AG04449 (cell line): Measurements from ENCODE around the gene LRRFIP1.
"Not testable (repeated sequence)": the region's sequence is repeated elsewhere in the genome, so short reads cannot be mapped to it uniquely, and the experiment has no call there.

ENCODE experiments used
- CTCF ChIA-PET: fragments of 350-600 bp; formaldehyde crosslinking; extraction: SDS; loops from one replicate; lab custom pipeline; 2021; ENCODE audit warnings: antibody characterized with exemption; lab: Yijun Ruan, JAX
- POLR2A ChIA-PET: fragments of 400-600, 350-600 bp; formaldehyde crosslinking; extraction: SDS; loops from one replicate; lab custom pipeline; 2020; ENCODE audit warnings: antibody characterized with exemption, inconsistent platforms; lab: Yijun Ruan, JAX
- DNase-seq: peaks from one replicate; pipeline ENCODE4 v3.0.0-alpha.2; 2010; ENCODE audit warnings: low read depth, low spot score
- H3K4me3 ChIP-seq: 2 replicates; pipeline ENCODE4 v1.5.1; 2011; ENCODE audit warnings: low read depth, mild to moderate bottlenecking, control low read depth, low read length
- CTCF ChIP-seq: IDR thresholded peaks from one replicate; pipeline ENCODE4 v1.5.1; 2011; ENCODE audit warnings: mild to moderate bottlenecking, moderate library complexity, low read length, control low read depth, inconsistent platforms; ENCODE audit not compliant: insufficient read depth; ENCODE audit errors: missing control alignments

Gene LRRFIP1

GRCh38 chr2:237745250-237745613, 117.8 kb downstream of the LRRFIP1 start:
- POLR2A ChIA-PET, result interaction anchor here (1.2 kb wide), 1 partner anchor 75 kb away, joined by 3 read pairs; no protein-coding TSS in a partner anchor
- H3K4me3 ChIP-seq, result no peak overlapping the region
- CTCF ChIA-PET, result interaction anchor here (0.7 to 11.1 kb wide), 58 partner anchors 12 to 659 kb away, joined by 3 to 223 read pairs (median 8); partner anchors contain the start of genes COPS8 and RAB17
- DNase-seq, result no peak
- no peak for TF ChIP-seq CTCF

- no peak overlapping the region for H3K4me3 ChIP-seq
- CTCF ChIA-PET, result interaction anchor here (0.6 to 11.1 kb wide), 18 partner anchors 11 to 518 kb away, joined by 3 to 223 read pairs (median 18); partner anchors contain the start of gene RAB17
- POLR2A ChIA-PET, result interaction anchor here (0.6 to 1.2 kb wide), 3 partner anchors 39 to 142 kb away, joined by 3 to 4 read pairs (median 3); no protein-coding TSS in a partner anchor
Observed at GRCh38 chr2:237746302-237747080, 119.1 kb downstream of the LRRFIP1 start.

GRCh38 chr2:237747189-237747588, 119.8 kb downstream of the LRRFIP1 start:
- CTCF ChIA-PET, result interaction anchor here (0.6 to 11.1 kb wide), 12 partner anchors 14 to 238 kb away, joined by 3 to 223 read pairs (median 15); no protein-coding TSS in a partner anchor
- no peak overlapping the region for H3K4me3 ChIP-seq
- POLR2A ChIA-PET, result interaction anchor here (0.6 to 0.7 kb wide), 2 partner anchors 40 to 143 kb away, joined by 3 to 4 read pairs; no protein-coding TSS in a partner anchor
- TF ChIP-seq CTCF, result no peak
- no peak for DNase-seq

More at GRCh38 chr2:237746302-237747080, 119.1 kb downstream of the LRRFIP1 start:
- no peak for DNase-seq
- no peak for TF ChIP-seq CTCF

- POLR2A ChIA-PET, result no interaction called here
- CTCF ChIA-PET, result interaction anchor here (1.5 to 11.1 kb wide), 6 partner anchors 9 to 177 kb away, joined by 4 to 223 read pairs (median 74); no protein-coding TSS in a partner anchor
- DNase-seq, result no peak
- TF ChIP-seq CTCF, result no peak
- no peak overlapping the region for H3K4me3 ChIP-seq
Observed at GRCh38 chr2:237749002-237749401, 121.6 kb downstream of the LRRFIP1 start.

- CTCF ChIA-PET, result interaction anchor here (1.0 to 11.1 kb wide), 4 partner anchors 25 to 178 kb away, joined by 3 to 223 read pairs (median 101); no protein-coding TSS in a partner anchor
- POLR2A ChIA-PET, result no interaction called here
- TF ChIP-seq CTCF, result no peak
- H3K4me3 ChIP-seq, result no peak overlapping the region
- DNase-seq, result no peak
Observed at GRCh38 chr2:237749961-237750360, 122.6 kb downstream of the LRRFIP1 start.

- H3K4me3 ChIP-seq, POLR2A ChIA-PET, DNase-seq: not testable (repeated sequence)
- CTCF ChIA-PET, result interaction anchor here (1.0 to 9.6 kb wide), 3 partner anchors 24 to 178 kb away, joined by 3 to 197 read pairs (median 5); no protein-coding TSS in a partner anchor
Observed at GRCh38 chr2:237750441-237750840, 123.1 kb downstream of the LRRFIP1 start.
